Measurements from ENCODE around the gene PRKN. TPM values are rescaled to one million over a fixed set of nuclear protein-coding genes. Genes with fewer than 3 reads are reported as not detected.

Gene PRKN
- polyA plus RNA-seq, 1 donor = 4.6 TPM

DNA sequence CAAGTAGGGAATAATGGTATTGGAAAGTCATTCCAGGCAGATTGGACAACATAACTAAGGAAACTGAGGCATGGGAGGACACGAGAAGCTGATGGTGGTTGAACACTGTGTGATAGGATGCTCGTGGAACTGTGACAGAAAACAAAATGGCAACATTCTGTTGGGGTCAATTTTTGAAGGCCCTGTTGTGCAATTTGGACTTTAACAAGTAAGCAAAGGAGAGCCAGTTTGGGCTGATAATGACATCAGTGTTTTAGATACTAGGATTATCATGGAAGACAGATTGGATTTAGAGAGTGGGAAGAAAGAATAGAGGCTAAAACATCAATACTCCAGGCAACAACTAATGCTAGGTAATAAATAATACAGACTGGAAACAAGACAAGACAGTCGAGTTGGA lies 53.1 kb downstream of the PRKN start:
- DNase-seq (ENCODE audit: low read depth) = no peak

- no peak for DNase-seq (ENCODE audit: low read depth)
Measured at GRCh38 chr6:162671580-162672165, 55.9 kb downstream of the PRKN start.

- DNase-seq (ENCODE audit: low read depth) = no peak
Measured at GRCh38 chr6:162670345-162670744, 57.2 kb downstream of the PRKN start.

DNA sequence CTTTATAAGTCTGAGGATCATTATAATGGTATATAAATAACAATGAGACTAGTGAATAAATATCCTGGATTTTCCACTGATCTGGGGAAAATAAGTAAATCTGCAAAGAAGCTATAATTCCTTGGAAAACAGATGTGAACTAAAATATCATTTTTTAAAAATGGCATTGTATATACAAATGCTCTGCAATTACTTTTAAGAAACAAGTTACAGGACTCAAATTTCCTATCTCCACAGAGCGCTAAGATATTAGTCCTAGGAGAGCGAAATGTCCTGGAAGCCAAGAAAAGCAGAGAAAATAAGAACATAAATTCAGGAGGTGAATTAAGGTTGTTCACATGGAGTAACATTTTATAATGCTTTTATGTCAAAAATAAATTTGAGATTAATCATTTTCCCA lies 61.3 kb downstream of the PRKN start:
- DNase-seq (ENCODE audit: low read depth) = no peak

- DNase-seq (ENCODE audit: low read depth) = no peak
Measured at GRCh38 chr6:162653808-162654207, 73.8 kb downstream of the PRKN start.

DNA sequence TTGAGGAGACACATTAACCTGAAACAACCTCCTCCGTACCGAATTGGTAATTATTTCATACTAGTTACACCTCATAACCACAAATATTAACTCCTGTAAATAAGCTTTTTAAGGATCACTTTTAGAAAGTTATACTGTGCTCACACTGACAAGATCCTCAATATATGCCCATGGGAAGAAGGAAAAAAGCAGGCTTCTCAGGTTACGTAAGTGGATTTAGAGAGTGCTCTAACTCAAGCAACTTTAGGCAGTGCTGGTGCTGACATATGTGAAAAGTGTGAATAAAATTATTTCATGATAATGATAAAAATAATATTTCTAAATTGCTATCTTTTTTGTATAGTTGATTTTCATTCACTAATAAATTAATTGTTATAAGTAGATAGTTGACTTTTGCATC lies 76.1 kb downstream of the PRKN start:
- DNase-seq (ENCODE audit: low read depth) = no peak

DNA sequence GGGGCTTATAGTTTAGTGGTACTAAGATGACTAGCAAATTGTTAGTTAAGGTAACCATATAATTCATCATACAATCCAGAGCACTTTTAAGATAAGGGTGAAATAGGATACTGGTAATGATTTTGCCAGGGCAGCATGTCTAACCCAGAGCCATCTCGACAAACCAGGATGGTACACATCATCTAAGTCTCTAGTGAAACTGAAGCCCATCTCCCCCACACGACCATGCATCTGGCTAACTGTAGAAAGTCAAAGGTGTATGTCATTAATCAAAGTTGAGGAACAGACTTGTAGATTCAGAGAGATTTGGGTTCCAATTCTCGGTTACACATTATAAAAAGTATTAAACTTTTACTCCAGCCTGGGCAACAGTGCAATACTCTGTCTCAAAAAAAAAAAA lies 78.3 kb downstream of the PRKN start:
- DNase-seq (ENCODE audit: low read depth) = no peak

- no peak for DNase-seq (ENCODE audit: low read depth)
Measured at GRCh38 chr6:162644153-162644552, 83.4 kb downstream of the PRKN start.

GRCh38 chr6:162640756-162641155 lies 86.8 kb downstream of the PRKN start:
- DNase-seq (ENCODE audit: low read depth) = no peak

GRCh38 chr6:162639951-162640350 lies 87.6 kb downstream of the PRKN start:
- no peak for DNase-seq (ENCODE audit: low read depth)

DNA sequence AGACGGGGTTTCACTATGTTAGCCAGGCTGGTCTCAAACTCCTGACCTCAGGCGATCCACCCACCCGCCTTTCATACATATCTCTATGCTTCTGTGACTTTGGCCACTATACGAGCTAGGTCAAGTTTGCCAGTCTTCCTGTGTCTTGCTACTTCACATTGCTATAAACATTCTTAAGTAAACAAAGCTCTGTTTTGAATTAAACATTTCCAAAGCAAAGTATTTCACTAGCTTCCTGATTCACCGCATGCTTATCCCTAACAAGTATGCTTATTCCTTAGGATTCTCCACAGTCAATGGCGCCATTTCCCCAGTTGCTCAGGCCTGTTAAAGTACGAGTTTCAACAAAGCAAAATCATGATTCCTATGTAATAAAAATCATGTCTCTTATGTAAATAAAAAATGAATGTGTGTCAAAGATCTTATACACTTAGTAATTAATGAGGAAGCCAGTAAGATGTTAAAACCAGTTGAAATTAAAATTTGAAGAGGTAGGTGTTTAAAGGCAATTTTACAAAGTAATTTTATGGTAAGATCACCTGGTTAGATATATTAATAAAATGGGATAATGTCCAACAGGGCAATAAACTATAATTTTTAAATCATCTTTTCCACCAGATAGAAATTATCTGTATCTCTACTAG lies 88.5 kb downstream of the PRKN start:
- no peak for DNase-seq (ENCODE audit: low read depth)

DNA sequence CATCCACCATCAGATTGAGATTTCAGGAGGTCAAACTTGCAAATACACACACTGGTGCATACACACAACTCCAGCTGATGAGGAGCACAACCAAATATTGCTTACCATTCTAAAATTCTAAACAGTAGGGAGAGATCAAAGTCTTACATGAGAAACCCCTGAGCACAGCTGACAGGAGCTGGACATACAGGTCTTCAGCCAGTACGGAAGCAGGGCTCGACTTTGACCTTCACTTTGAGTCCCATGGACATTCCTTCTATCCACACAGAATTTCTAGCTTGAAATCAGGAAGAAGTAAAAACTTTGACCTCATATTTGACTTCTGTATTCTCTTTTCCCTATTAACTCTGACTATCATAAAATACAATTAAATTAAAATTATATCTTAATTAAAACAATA lies 90.2 kb downstream of the PRKN start:
- no peak for DNase-seq (ENCODE audit: low read depth)

GRCh38 chr6:162636167-162636566 lies 91.4 kb downstream of the PRKN start:
- no peak for DNase-seq (ENCODE audit: low read depth)

DNA sequence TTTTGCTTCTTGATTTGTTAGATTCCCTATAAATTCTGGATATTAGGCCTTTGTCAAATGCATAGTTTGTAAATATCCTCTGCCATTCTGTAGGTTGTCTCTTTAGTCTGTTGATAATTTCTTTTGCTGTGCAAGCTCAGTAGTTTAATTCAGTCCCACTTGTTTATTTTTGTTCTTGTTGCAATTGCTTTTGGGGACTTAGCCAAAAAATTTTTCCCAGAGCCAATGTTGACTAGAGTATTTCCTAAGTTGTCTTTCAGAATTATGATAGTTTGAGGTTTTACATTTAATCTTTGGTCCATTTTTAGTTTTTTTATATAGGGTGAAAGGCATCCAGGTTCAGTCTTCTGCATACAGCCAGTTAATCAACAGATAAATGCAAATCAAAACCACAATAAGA lies 96.0 kb downstream of the PRKN start:
- no peak for DNase-seq (ENCODE audit: low read depth)

- DNase-seq (ENCODE audit: low read depth) = no peak
Measured at GRCh38 chr6:162630069-162630468, 97.5 kb downstream of the PRKN start.

DNA sequence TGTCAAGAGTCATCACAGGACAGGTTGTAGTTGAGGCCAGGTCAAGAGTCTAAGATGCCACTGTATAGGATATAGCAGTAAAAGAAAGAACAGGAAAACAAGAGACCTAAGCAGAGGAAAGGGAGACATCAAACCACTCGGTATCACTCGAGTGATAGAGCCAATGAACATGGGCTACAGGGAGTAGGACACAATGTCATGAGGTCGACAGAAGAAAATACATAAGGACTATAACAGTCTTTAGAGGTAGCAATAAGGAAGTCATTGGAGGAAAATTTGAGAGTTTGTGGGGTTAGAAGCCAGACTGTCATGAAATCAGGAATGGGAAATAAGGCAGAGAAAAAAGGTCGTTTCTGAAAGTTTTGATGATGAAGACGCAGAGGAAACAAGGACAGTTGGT lies 99.7 kb downstream of the PRKN start:
- no peak for DNase-seq (ENCODE audit: low read depth)

DNA sequence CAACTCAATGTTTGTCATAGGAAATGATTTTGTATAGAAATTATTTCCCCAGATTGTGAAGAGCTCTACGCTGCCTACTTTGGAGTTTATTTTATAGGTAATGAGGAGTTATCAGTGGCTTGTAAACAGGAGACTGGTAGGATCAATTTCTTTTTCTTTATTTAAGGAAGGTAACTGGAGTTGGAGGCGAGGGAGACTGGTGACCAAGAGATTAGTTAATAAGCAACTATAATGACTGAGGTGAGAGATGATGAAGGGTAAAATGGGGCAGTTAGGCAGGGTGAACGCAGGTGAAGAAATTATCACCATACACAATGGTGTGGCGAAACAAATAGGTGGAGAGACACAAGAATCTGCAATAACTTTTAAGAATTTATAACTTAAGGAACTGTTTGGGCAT lies 100.2 kb downstream of the PRKN start:
- DNase-seq (ENCODE audit: low read depth) = no peak

DNA sequence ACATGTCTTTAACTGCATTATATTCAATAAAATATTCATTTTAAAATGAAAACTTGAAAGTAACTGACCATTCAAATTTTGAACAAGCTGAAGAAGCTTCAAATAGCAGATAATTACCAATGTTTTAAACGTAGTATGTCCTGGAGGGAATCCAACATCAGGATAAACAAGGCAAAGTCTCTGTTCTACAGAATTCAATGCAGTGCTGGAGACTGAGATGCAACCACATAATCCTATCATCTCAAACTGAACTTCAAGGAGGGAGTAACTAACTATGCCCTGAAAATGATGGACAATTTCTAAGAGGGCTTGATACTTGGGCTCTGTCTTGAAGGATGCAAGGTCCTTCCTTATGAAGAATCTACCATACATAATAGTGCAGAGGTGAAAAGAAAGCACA lies 100.7 kb downstream of the PRKN start:
- DNase-seq (ENCODE audit: low read depth) = no peak

DNA sequence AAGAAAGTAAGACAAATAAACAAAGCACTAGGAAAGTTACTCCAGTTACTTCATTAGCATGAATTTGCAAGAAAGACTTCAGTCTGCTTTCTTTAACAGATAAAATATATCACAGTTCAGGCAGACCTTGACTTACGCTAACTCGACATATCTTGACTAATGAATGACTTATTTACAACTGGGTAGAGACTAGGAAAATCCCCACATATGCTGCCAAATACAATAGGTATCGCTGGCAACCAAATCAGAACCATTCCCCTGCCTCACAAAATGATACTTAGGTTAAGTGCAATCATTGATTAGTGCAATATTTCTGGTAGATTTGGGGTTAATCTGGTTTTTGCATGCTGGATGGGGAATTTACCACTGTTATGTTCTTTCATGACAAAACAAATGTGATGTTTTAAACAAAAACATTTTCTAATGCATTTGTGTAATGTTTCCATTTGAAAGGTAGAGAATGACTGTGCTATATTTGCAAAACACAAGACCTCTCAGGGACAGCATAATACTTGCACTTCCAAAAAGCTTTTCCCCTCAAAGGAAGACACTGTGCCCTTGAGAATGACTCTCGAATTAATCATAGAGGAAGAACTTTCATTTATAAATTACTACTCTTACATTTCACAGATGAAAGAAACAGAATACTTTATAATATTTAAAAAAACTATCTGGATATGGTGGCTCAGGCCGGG lies 101.6 kb downstream of the PRKN start:
- no peak for DNase-seq (ENCODE audit: low read depth)

DNA sequence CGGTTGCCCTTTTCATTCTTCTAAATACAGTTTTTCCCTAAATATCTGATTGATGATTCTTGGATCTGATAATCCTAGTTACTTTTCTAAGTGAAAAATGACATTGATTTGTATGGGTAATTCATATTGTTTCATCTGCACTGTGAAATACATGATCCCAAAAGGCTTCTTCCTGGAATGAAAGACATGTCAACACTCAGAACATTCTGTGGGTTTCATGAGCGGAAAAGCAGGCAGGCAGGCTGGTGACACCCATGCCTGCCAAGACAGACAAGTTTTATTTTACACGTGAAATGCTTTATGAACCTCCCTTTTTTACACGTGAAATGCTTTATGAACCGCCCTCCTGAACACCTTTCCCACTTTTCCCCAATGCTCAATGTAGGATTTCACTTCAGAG lies 105.0 kb downstream of the PRKN start:
- DNase-seq (ENCODE audit: low read depth) = no peak

DNA sequence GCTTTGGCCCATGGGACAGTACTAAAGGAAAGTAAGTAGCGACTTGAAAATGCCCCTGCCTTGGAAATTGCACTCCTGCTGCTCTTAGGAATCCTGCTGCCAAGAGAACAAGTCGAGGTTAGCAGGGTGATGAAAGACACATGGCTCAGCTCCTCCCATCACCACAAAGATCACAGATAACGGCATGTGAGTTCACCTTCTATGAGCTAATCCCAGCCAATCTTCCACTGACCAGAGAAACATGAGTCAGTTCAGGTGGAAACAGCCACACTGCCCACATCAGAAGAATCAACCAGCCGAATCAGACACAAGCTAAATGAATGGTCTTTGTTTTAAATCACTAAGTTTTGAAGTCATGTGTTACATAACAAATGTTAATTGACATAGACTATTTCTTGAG lies 106.3 kb downstream of the PRKN start:
- DNase-seq (ENCODE audit: low read depth) = no peak

DNA sequence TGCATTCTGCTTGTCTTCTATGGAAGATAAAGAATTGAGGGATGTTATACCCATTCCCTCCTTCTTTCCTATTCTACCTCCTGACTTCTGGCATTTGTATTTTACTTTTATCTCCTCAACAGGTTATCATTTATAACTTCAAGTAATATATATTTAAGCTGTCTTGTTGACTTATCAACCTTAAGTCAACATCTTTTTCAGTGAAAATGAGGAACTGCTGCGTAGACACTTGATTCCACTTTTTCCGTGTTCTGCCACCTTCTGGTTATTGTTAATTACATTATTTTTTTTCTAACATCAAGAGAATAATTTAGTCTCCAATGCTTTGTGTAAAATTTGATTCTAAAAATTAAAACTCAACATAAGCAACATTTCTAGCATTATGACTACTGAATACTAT lies 107.5 kb downstream of the PRKN start:
- DNase-seq (ENCODE audit: low read depth) = no peak

DNA sequence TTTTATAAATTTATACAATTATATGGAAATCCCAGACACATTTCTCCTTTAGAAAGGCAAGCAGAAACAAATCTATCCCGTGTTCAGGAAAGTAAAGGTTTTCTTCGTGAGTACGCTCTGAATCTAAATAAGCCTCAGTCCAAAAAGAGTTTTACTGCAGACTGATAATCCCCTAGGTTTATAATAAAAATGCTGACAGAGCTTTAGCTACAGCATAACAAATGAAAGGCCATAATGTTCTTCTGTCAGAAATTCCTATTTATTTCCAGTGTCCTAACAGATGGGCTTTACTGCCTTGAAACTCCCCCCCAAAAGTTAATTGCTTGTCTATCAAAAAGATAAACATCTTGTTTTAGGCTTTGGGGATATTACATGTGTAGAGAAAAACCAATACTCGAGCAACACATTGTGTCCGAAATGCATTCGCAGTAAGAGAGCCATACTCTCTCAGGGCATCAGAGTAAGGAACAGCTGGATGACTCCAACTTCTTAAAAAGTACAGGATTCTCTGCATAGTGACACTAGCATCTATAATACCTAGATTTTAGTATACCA lies 109.0 kb downstream of the PRKN start:
- DNase-seq (ENCODE audit: low read depth) = no peak
